ENCODE data around the gene DCBLD1.
A peak's percentile ranks its signal among the peaks of the same experiment; 100 is the strongest.
"Not testable (repeated sequence)": the region's sequence is repeated elsewhere in the genome, so short reads cannot be mapped to it uniquely, and the experiment has no call there.

The DCBLD1 gene

DNA sequence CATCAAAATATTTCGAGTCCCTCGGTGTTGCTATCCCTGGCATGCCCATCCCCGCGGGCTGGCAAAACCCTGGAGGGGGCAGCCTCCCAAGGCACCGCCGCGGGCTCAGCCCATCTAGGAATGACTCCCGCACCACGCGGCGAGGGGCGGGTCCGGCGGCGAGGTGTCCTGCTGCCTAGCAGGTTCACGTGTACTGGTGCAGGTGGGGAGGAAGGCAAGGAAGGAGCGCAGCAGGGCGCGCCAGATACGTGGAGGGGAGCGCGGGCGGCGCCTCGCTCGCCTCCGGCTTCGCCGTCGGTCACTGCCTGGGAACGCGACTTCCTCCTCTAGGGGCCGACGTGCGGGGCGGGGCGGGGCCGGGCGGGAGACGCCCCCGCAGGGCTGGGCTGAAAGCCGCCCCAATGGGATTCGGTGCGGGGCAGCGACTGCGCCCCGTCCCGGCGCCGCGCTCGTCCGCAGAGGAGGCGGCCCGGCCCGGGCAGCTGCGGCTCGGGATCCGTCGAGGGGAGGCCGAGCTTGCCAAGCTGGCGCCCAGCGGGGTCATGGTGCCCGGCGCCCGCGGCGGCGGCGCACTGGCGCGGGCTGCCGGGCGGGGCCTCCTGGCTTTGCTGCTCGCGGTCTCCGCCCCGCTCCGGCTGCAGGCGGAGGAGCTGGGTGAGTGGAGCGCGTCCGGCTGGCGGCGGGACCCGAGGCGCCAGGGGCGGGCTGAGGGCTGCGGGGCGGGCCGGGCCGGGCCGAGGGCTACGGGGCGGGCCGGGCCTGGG, at the start of gene DCBLD1:
Gene DCBLD1, plus strand, starts transcription at position 435 of the 764 bp plus-strand sequence. Its CDS starts 108 bp downstream, at position 543.
- peak within 1 kb of the TSS; percentile 66; the same call in 1 of the 2 replicates for H3K4me3 ChIP-seq (ENCODE audit: low read length)
- WGBS (ENCODE audit: insufficient coverage, insufficient read length): no CpG with 5 or more reads among the region's 96 CpGs
- no peak for DNase-seq (ENCODE audit: low read depth, low spot score)

DNA sequence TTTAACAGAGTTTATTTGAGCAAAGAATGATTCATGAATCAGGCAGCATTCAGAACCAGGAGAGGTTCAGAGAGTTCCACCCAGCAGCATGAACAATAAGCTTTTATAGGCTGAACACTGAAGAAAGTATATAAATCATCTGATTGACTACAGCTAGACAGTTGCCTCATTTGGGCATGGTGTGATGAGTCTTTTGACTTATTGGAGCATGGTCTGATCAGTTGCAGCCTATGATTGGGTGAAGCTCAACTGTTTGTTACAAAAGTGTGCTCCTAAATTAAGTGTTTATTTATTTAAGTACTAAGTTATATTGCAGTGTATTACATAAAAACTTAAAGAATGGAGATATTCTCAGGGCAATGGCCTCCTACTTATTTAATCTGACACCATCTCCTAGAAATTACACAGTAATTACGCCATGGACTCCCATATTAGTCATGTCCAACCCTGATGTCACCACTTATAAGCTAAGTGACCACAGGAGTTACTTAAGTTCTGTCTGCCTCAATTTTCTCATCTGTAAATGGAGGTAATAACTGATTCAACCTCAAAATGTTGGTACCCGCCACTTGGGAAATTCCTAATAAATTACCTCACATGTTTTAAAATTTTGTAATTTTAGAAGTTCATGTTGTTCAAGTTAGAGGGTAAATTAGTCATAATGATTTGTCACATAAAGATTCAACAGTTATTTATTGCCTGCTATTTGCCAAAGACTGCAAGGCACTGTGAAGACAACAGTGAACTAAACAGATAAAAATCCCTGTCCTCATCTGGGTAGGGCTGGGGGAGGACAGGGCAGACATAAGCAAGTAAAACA, 41.6 kb upstream of the DCBLD1 start:
- Histone ChIP-seq H3K27me3 (ENCODE audit: control insufficient read depth, insufficient read depth, low read length) (no peaks in the 10 kb centered on the region), H3K4me1 (ENCODE audit: control insufficient read depth, insufficient read depth, low read length) (no peaks in the 10 kb centered on the region), H3K9me3 (ENCODE audit: control insufficient read depth, insufficient read depth, low read length) (no peaks in the 10 kb centered on the region), H3K36me3 (ENCODE audit: control insufficient read depth, insufficient read depth, low read length) (no peaks in the 10 kb centered on the region), H3K4me3 (ENCODE audit: low read length) (no peak overlapping the region), H3K27ac (ENCODE audit: low read length) (no peak overlapping the region)
- no CpG with 5 or more reads among the region's 2 CpGs for WGBS (ENCODE audit: insufficient coverage, insufficient read length)
- DNase-seq (ENCODE audit: low read depth, low spot score): no peak

More for the DNA sequence above, at the start of gene DCBLD1:
- Histone ChIP-seq H3K4me1 (ENCODE audit: control insufficient read depth, insufficient read depth, low read length) (peaks cover 2% of the 10 kb centered on the region; the same call in 1 of the 2 replicates), H3K36me3 (ENCODE audit: control insufficient read depth, insufficient read depth, low read length) (no peaks in the 10 kb centered on the region), H3K9me3 (ENCODE audit: control insufficient read depth, insufficient read depth, low read length) (no peaks in the 10 kb centered on the region), H3K27ac (ENCODE audit: low read length) (no peak within 1 kb of the TSS), H3K27me3 (ENCODE audit: control insufficient read depth, insufficient read depth, low read length) (peaks cover 9% of the 10 kb centered on the region; the same call in 1 of the 2 replicates)

DNA sequence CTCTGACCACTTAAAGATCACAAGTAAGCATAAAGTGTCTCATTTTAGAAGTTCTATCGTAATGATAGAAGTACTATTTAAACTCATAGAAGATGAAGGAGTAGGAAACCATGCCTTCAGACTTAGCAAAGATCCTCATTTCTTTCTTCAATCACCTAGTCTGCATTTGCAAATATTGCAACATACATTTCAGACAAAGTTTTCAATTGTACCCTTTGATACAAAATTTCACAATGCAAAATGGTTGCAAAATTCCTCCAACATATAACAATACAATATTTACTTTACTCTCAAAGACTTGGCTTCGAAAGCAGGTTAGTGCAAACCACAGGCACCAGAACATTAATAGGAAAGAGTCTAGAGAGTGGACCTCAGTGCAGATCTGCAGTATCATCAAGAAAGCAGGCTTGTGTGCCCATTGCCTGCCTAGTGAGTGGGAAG, 40.6 kb upstream of the DCBLD1 start:
- H3K4me3 ChIP-seq (ENCODE audit: low read length): no peak overlapping the region
- no CpG with 5 or more reads among the region's 2 CpGs for WGBS (ENCODE audit: insufficient coverage, insufficient read length)
- no peaks in the 10 kb centered on the region for H3K4me1 ChIP-seq (ENCODE audit: control insufficient read depth, insufficient read depth, low read length)
- no peak overlapping the region for H3K27ac ChIP-seq (ENCODE audit: low read length)
- no peaks in the 10 kb centered on the region for H3K27me3 ChIP-seq (ENCODE audit: control insufficient read depth, insufficient read depth, low read length)
- no peaks in the 10 kb centered on the region for H3K9me3 ChIP-seq (ENCODE audit: control insufficient read depth, insufficient read depth, low read length)
- H3K36me3 ChIP-seq (ENCODE audit: control insufficient read depth, insufficient read depth, low read length): no peaks in the 10 kb centered on the region
- DNase-seq (ENCODE audit: low read depth, low spot score): no peak

DNA sequence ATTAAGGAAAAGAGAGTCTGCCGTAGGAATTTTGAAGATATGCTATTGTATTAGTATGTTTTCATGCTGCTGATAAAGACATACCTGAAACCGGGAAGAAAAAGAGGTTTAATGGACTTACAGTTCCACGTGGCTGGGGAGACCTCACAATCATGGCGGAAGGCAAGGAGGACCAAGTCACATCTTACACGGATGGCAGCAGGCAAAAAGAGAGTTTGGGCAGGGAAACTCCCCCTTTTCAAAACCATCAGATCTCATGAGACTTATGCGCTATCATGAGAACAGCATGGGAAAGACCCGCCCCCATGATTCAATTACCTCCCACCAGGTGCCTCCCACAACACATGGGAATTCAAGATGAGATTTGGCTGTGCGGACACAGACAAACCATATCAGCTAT, 40.2 kb upstream of the DCBLD1 start:
- not testable (repeated sequence) for H3K27me3 ChIP-seq (ENCODE audit: control insufficient read depth, insufficient read depth, low read length); H3K4me1 ChIP-seq (ENCODE audit: control insufficient read depth, insufficient read depth, low read length); H3K27ac ChIP-seq (ENCODE audit: low read length); H3K36me3 ChIP-seq (ENCODE audit: control insufficient read depth, insufficient read depth, low read length); H3K9me3 ChIP-seq (ENCODE audit: control insufficient read depth, insufficient read depth, low read length); H3K4me3 ChIP-seq (ENCODE audit: low read length); DNase-seq (ENCODE audit: low read depth, low spot score)
- no CpG with 5 or more reads among the region's 8 CpGs for WGBS (ENCODE audit: insufficient coverage, insufficient read length)

DNA sequence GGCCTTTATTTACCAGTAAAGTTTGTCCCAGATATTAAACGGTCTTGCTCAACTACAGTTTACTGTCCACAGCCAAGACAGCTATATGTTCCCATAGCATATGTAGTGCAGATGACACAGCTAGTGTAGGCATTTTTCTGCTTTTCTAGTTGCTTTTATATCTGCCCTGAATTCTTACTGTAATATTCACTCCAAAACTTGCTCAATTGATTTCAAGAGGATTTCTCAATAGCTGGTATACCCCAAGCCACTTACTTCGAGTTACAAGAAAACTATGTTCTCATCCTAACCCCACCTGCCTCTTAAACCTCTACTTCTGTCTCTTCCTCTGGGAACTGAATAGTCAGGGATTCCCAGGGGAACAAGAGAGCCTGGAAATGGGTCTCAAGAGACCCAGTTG, 37.9 kb upstream of the DCBLD1 start:
- no peaks in the 10 kb centered on the region for H3K9me3 ChIP-seq (ENCODE audit: control insufficient read depth, insufficient read depth, low read length)
- WGBS (ENCODE audit: insufficient coverage, insufficient read length): no CpG with 5 or more reads among the region's 2 CpGs

DNA sequence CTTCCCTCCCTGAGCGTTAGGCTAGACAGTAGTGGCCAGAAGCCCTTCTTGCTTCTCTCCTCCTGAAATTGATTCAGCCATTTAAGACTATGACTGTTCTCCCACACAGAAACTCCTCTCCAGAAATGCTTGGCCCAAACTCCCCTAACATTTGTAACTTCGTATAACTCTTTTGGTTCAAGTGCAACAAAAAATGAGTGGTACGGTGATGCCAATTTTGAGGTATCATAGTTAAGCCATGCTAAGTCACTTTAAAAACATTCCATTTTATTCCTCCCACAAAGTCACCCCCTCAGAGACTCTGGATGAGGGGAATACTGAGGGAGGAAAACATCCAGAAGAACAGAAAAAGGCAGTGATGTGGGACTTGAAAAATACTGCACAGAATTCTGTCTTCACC, 35.6 kb upstream of the DCBLD1 start:
- no CpG with 5 or more reads among the region's 3 CpGs for WGBS (ENCODE audit: insufficient coverage, insufficient read length)
- no peak overlapping the region for H3K4me3 ChIP-seq (ENCODE audit: low read length)
- no peaks in the 10 kb centered on the region for H3K4me1 ChIP-seq (ENCODE audit: control insufficient read depth, insufficient read depth, low read length)
- H3K9me3 ChIP-seq (ENCODE audit: control insufficient read depth, insufficient read depth, low read length): no peaks in the 10 kb centered on the region
- DNase-seq (ENCODE audit: low read depth, low spot score): no peak
- H3K36me3 ChIP-seq (ENCODE audit: control insufficient read depth, insufficient read depth, low read length): no peaks in the 10 kb centered on the region
- no peak overlapping the region for H3K27ac ChIP-seq (ENCODE audit: low read length)
- H3K27me3 ChIP-seq (ENCODE audit: control insufficient read depth, insufficient read depth, low read length): no peaks in the 10 kb centered on the region

More for the DNA sequence above, 37.9 kb upstream of the DCBLD1 start:
- no peak for DNase-seq (ENCODE audit: low read depth, low spot score)
- Histone ChIP-seq H3K27ac (ENCODE audit: low read length) (no peak overlapping the region), H3K4me3 (ENCODE audit: low read length) (no peak overlapping the region), H3K36me3 (ENCODE audit: control insufficient read depth, insufficient read depth, low read length) (no peaks in the 10 kb centered on the region), H3K27me3 (ENCODE audit: control insufficient read depth, insufficient read depth, low read length) (no peaks in the 10 kb centered on the region), H3K4me1 (ENCODE audit: control insufficient read depth, insufficient read depth, low read length) (no peaks in the 10 kb centered on the region)

DNA sequence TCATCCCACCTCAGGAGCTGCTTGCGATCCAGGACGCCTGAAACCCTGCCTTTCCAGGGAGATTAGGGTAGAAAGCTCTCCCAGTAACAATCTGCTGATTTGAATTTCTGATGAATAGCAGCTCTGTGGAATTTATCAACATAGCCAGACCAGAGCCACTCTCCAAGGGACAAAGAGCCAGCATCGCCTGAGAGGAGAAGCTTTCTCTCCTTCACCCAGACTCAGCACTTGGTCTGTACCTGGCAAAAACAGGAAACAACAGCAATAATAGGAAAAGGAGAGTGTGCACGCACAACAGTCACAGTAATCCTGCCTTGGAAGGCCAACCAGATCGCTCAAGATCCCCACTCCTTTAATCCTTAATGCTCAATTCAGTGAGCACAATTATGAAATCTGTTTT, 34.5 kb upstream of the DCBLD1 start:
- Histone ChIP-seq H3K36me3 (ENCODE audit: control insufficient read depth, insufficient read depth, low read length) (no peaks in the 10 kb centered on the region), H3K27ac (ENCODE audit: low read length) (no peak overlapping the region), H3K4me1 (ENCODE audit: control insufficient read depth, insufficient read depth, low read length) (no peaks in the 10 kb centered on the region), H3K4me3 (ENCODE audit: low read length) (no peak overlapping the region), H3K9me3 (ENCODE audit: control insufficient read depth, insufficient read depth, low read length) (no peaks in the 10 kb centered on the region), H3K27me3 (ENCODE audit: control insufficient read depth, insufficient read depth, low read length) (no peaks in the 10 kb centered on the region)
- DNase-seq (ENCODE audit: low read depth, low spot score): no peak
- WGBS (ENCODE audit: insufficient coverage, insufficient read length): no CpG with 5 or more reads among the region's 5 CpGs

DNA sequence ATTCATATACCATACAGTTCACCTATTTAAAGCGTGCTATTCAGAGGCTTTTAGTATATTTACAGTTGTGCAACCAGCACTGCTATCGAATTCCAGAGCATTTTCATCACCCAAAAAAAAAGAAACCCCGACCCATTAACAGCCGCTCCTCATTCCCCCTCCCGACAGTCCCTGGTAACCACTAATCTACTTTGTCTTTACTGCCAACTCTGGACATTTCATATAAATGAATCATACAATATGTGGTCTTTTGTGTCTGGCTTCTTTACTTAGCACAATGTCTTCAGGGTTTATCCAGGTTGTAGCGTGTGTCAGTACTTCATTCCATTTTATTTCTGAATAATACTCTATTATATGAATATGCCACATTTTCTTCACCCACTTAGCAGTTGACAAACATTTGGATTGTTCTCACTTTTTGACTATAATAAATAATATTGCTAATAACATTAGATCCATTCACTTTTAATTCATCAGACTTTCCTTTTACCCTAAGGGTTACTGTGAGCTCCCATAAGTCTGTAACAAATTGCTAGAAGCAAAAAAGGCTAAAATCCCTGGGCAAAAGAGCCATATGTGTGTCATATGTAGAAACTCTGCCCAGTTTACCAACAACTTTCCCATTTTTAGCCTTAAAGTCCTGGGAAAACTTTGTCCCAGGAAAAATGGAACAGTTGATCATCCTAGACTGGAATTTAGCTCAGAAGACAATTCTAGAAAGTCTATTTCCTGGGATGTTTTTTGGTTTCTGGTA, 33.6 kb upstream of the DCBLD1 start:
- H3K9me3 ChIP-seq (ENCODE audit: control insufficient read depth, insufficient read depth, low read length): no peaks in the 10 kb centered on the region
- H3K4me1 ChIP-seq (ENCODE audit: control insufficient read depth, insufficient read depth, low read length): no peaks in the 10 kb centered on the region
- H3K27me3 ChIP-seq (ENCODE audit: control insufficient read depth, insufficient read depth, low read length): no peaks in the 10 kb centered on the region
- H3K4me3 ChIP-seq (ENCODE audit: low read length): no peak overlapping the region
- no CpG with 5 or more reads among the region's 6 CpGs for WGBS (ENCODE audit: insufficient coverage, insufficient read length)
- no peak overlapping the region for H3K27ac ChIP-seq (ENCODE audit: low read length)
- no peaks in the 10 kb centered on the region for H3K36me3 ChIP-seq (ENCODE audit: control insufficient read depth, insufficient read depth, low read length)
- no peak for DNase-seq (ENCODE audit: low read depth, low spot score)

DNA sequence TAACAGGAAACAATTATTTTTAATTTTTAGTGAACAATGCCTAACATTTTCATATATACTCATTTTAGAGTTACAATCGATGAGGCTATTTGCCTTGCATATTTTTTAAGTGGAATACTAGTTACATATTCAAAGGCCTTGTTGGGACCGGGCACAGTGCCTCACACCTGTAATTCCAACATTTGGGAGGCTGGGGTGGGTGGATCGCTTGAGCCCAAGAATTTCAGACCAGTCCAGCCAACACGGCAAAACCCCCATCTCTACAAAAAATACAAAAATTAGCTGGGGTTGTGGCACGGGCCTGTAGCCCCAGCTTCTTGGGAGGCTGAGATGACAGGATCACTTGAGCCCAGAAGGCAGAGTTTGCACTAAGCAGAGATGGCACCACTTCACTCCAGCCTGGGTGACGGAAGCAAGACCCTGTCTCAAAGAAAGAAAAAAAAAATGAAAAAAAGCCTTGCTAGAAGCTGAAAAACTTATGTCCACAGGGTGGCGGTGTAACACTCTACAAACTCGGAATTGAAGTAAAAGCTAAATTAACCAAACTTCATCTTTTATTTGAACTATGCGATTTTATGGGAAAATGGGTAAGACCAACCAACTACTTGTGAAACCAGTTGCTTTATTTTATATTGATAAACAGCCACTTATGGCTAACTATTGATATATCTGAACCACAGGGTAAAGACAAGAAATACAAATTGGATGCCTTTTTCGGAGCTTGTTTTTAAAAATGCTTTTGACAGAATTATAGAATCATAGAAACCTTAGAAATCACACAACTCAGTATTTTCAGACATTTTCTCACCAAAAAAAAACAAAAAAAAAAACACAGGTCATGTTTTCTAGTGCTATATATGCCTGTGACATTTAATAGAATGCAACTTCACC, 32.7 kb upstream of the DCBLD1 start:
- H3K4me3 ChIP-seq (ENCODE audit: low read length): no peak overlapping the region
- no CpG with 5 or more reads among the region's 10 CpGs for WGBS (ENCODE audit: insufficient coverage, insufficient read length)
- no peaks in the 10 kb centered on the region for H3K36me3 ChIP-seq (ENCODE audit: control insufficient read depth, insufficient read depth, low read length)
- DNase-seq (ENCODE audit: low read depth, low spot score): peak; percentile 50
- no peak overlapping the region for H3K27ac ChIP-seq (ENCODE audit: low read length)
- no peaks in the 10 kb centered on the region for H3K27me3 ChIP-seq (ENCODE audit: control insufficient read depth, insufficient read depth, low read length)
- no peaks in the 10 kb centered on the region for H3K4me1 ChIP-seq (ENCODE audit: control insufficient read depth, insufficient read depth, low read length)
- H3K9me3 ChIP-seq (ENCODE audit: control insufficient read depth, insufficient read depth, low read length): no peaks in the 10 kb centered on the region
